ENCODE measurements around the gene IFNAR1.

GRCh38 chr21:33397717-33398116 lies 72.9 kb downstream of the IFNAR1 start:
- no peak for TF ChIP-seq REST (IDR thresholded peaks at IDR 0.05; ENCODE audit: unreplicated experiment)
- no peak for TF ChIP-seq CTCF (conservative IDR thresholded peaks at IDR 0.05; ENCODE audit: low read depth in 2 of 2)
- no peak for TF ChIP-seq POLR2AphosphoS5 (IDR thresholded peaks at IDR 0.05; ENCODE audit: low read depth)
